HepG2 (cell line): ENCODE measurements around the gene OSBPL1A. TPM values are rescaled to one million over a fixed set of nuclear protein-coding genes. Genes with fewer than 3 reads are reported as not detected.
"Not testable (repeated sequence)": the region's sequence is repeated elsewhere in the genome, so short reads cannot be mapped to it uniquely, and the experiment has no call there.

Experiments used
- ATAC-seq: fragments of 200-7000 bp; cut with Tn5 transposase; 3 replicates; pipeline ENCODE4 v1.9.1; 2020; ENCODE audit warnings: mild to moderate bottlenecking, moderate library complexity
- BruUV-seq: library from RNA; stranded (reverse); fragments of 400-500 nt; replicated peaks from 2 replicates; lab custom pipeline; 2021; lab: Mats Ljungman, UMichigan
- CTCF ChIA-PET: fragments of 300-600 bp; formaldehyde crosslinking; extraction: SDS; loops from one replicate; lab custom pipeline; 2021; ENCODE audit warnings: low total read pairs, inconsistent platforms, low intra/inter-chr PET ratio; lab: Yijun Ruan, JAX
- POLR2A ChIA-PET: fragments of 350-600 bp; sonication (Branson Sonifier 250); formaldehyde crosslinking; loops from one replicate; lab custom pipeline; 2020; ENCODE audit warnings: antibody characterized with exemption, inconsistent platforms; lab: Yijun Ruan, JAX
- DNase-seq: peaks from one replicate; pipeline ENCODE4 v3.0.0-alpha.2; 2015; ENCODE audit warnings: low spot score
- FAIRE-seq: peaks from 3 replicates; lab custom pipeline; 2011; peaks lifted over from hg19 to GRCh38; lab: Jason Lieb, UNC
- H2AFZ ChIP-seq: one replicate; pipeline ENCODE4 v1.6.1; 2011; ENCODE audit warnings: low read length, inconsistent platforms
- H3K27ac ChIP-seq: fragments of 300-600 bp; 3 replicates; pipeline ENCODE4 v1.8.0; 2011; ENCODE audit warnings: mixed run types, mild to moderate bottlenecking, mixed read lengths, low read length, inconsistent platforms; ENCODE audit not compliant: insufficient read depth; ENCODE audit errors: extremely low read length
- H3K27me3 ChIP-seq, 2 experiments: fragments of 200-600 bp in 1 of 2; 2 replicates in 1 of 2; 3 replicates in 1 of 2; pipeline versions ENCODE4 v1.6.0 to v1.8.0; 2011; ENCODE audit warnings: low read length in 2 of 2, mild to moderate bottlenecking in 2 of 2, moderate library complexity in 2 of 2, inconsistent platforms in 1 of 2; ENCODE audit not compliant: insufficient read depth in 2 of 2, control insufficient read depth in 1 of 2
- H3K36me3 ChIP-seq, 2 experiments: fragments of 200-600 bp in 1 of 2; replicated peaks in 1 of 2; 2 replicates in 1 of 2; 3 replicates in 1 of 2; pipeline versions ENCODE4 v1.5.1 to v1.8.0; 2011; ENCODE audit warnings: low read length in 2 of 2, inconsistent platforms in 1 of 2; ENCODE audit not compliant: insufficient read depth in 2 of 2, control insufficient read depth in 1 of 2
- H3K4me1 ChIP-seq: 2 replicates; pipeline ENCODE4 v1.5.1; 2012; ENCODE audit warnings: low read length, inconsistent platforms; ENCODE audit not compliant: insufficient read depth
- H3K4me2 ChIP-seq: 2 replicates; pipeline ENCODE4 v1.6.0; 2011; ENCODE audit warnings: low read depth, low read length, inconsistent platforms
- H3K4me3 ChIP-seq, 3 experiments: fragments of 200-600 bp in 1 of 3; sonication (generic), shearing (Covaris generic) in 1 of 3; replicated peaks in 1 of 3; 2 replicates each; pipeline ENCODE4 v1.5.1; 2011 to 2016; ENCODE audit warnings: low read length in 3 of 3, inconsistent platforms in 2 of 3, low read depth in 2 of 3, mild to moderate bottlenecking in 2 of 3, control low read depth in 1 of 3, mixed read lengths in 1 of 3; ENCODE audit not compliant: insufficient read depth in 1 of 3
- H3K79me2 ChIP-seq: one replicate; pipeline ENCODE4 v1.6.1; 2011; ENCODE audit warnings: low read length, inconsistent platforms; ENCODE audit not compliant: insufficient read depth
- H3K9ac ChIP-seq: 2 replicates; pipeline ENCODE4 v1.6.0; 2011; ENCODE audit warnings: mild to moderate bottlenecking, low read depth, low read length, inconsistent platforms; ENCODE audit not compliant: insufficient read depth
- H3K9me3 ChIP-seq: 2 replicates; pipeline ENCODE4 v1.5.1; 2012; ENCODE audit warnings: mild to moderate bottlenecking, low read length
- H4K20me1 ChIP-seq: 2 replicates; pipeline ENCODE4 v1.6.0; 2011; ENCODE audit warnings: inconsistent platforms, mild to moderate bottlenecking, low read length, moderate library complexity; ENCODE audit not compliant: insufficient read depth
- ARID4A ChIP-seq: sonication (generic); formaldehyde crosslinking; IDR thresholded peaks from 2 replicates; pipeline ENCODE4 v1.5.0; 2020; ENCODE audit warnings: mild to moderate bottlenecking, missing genetic modification reagents, borderline replicate concordance
- DRAP1 ChIP-seq: IDR thresholded peaks from 2 replicates; pipeline ENCODE4 v1.6.1; 2016; ENCODE audit warnings: missing genetic modification reagents, missing compliant biosample characterization
- HNF1A ChIP-seq, 2 experiments: sonication (generic) in 1 of 2; formaldehyde crosslinking in 1 of 2; IDR thresholded peaks; 2 replicates each; pipeline versions ENCODE4 v1.4.0 to v1.6.1; 2016 to 2020; ENCODE audit warnings: borderline replicate concordance in 1 of 2, low read depth in 1 of 2, mild to moderate bottlenecking in 1 of 2, missing genetic modification reagents in 1 of 2
- KMT2A ChIP-seq: sonication (generic); formaldehyde crosslinking; IDR thresholded peaks from 2 replicates; pipeline ENCODE4 v1.4.0; 2020; ENCODE audit warnings: missing genetic modification reagents
- NFIB ChIP-seq: sonication (generic); formaldehyde crosslinking; IDR thresholded peaks from 2 replicates; pipeline ENCODE4 v1.9.0; 2021; ENCODE audit warnings: missing genetic modification reagents, mild to moderate bottlenecking, borderline replicate concordance
- TP53 ChIP-seq: sonication (generic); formaldehyde crosslinking; conservative IDR thresholded peaks from 2 replicates; pipeline ENCODE4 v1.4.0; 2020; ENCODE audit warnings: missing genetic modification reagents
- ZBTB38 ChIP-seq: sonication (generic); formaldehyde crosslinking; IDR thresholded peaks from 2 replicates; pipeline ENCODE4 v1.5.1; 2020; ENCODE audit warnings: mild to moderate bottlenecking, missing genetic modification reagents
- ZFP1 ChIP-seq: IDR thresholded peaks from 2 replicates; pipeline ENCODE4 v1.6.1; 2016
- ZNF329 ChIP-seq: sonication (generic); formaldehyde crosslinking; IDR thresholded peaks from 2 replicates; pipeline ENCODE4 v1.9.0; 2021; ENCODE audit warnings: low read depth, mild to moderate bottlenecking, missing genetic modification reagents
- ZNF430 ChIP-seq: sonication (generic); formaldehyde crosslinking; IDR thresholded peaks from 2 replicates; pipeline ENCODE4 v1.9.0; 2021; ENCODE audit warnings: mild to moderate bottlenecking, missing genetic modification reagents
- ZNF691 ChIP-seq: sonication (generic); formaldehyde crosslinking; IDR thresholded peaks from 2 replicates; pipeline ENCODE4 v1.4.0; 2020; ENCODE audit warnings: missing genetic modification reagents, low read depth, mild to moderate bottlenecking, borderline replicate concordance
- ZNF782 ChIP-seq: sonication (generic); formaldehyde crosslinking; IDR thresholded peaks from 2 replicates; pipeline ENCODE4 v1.4.0; 2020; ENCODE audit warnings: missing genetic modification reagents, mild to moderate bottlenecking, borderline replicate concordance
- whole genome bisulfite sequencing: methylation state at CpG from one replicate; pipeline ENCODE4 v1.1.6; 2017; ENCODE audit warnings: low lambda C conversion rate; 5-methylcytosine and 5-hydroxymethylcytosine counted together
- in situ Hi-C: cut with HindIII; loops from 2 replicates; pipeline ENCODE4 v1.10.0; 2017; ENCODE audit warnings: low pct_unique_long_range_greater_than_20kb; ENCODE audit not compliant: extremely low pct_ligation_motif_present
- intact Hi-C: fragments of 100-400 bp; cut with micrococcal nuclease; formaldehyde crosslinking; loops from one replicate; pipeline ENCODE4 v1.10.0; 2022; ENCODE audit not compliant: unreplicated experiment
- polyA plus RNA-seq, 8 experiments: library from polyadenylated mRNA; depleted of rRNA in 3 of 8; stranded (reverse) in 7 of 8; unstranded in 1 of 8; fragments of >200 nt; fragmentation: Illumina TruSeq in 4 of 8; extraction: Trizol in 4 of 8; gene quantifications; 2 replicates each; pipeline versions ENCODE4 v1.2.1 to v1.2.3, GENCODE V29; 2011 to 2016; ENCODE audit warnings: low read depth in 4 of 8, missing spikeins in 1 of 8, mixed read lengths in 1 of 8; ENCODE audit not compliant: insufficient read depth in 1 of 8
- total RNA-seq, 5 experiments: library from RNA; depleted of rRNA; stranded (reverse); fragments of >200 nt; fragmentation: Illumina TruSeq; extraction: Trizol; gene quantifications; 2 replicates each; pipeline ENCODE4 v1.2.3, GENCODE V29; 2016; ENCODE audit warnings: low read depth in 1 of 5

The OSBPL1A gene
- total and polyA plus RNA-seq, 2 of the 13 experiments (the other 11 are each of a cell fraction or from before 2014, with no cell fraction given) = 0.02 TPM; not detected in 1

- TF ChIP-seq DRAP1 (CRISPR knock-in tag) = no peak
- TF ChIP-seq ZNF691 = no peak
- no peak for TF ChIP-seq TP53 (CRISPR knock-in tag)
- TF ChIP-seq NFIB (CRISPR knock-in tag) = no peak
- no peak for TF ChIP-seq ARID4A
- no peak for TF ChIP-seq ZNF329 (CRISPR knock-in tag)
- no peak for TF ChIP-seq ZNF430
- TF ChIP-seq HNF1A (IDR thresholded peaks at IDR 0.05; ENCODE audit: low read depth) = no peak
- no peak for TF ChIP-seq HNF1A (CRISPR knock-in tag; IDR thresholded peaks at IDR 0.05; ENCODE audit: borderline replicate concordance)
- TF ChIP-seq ZFP1 (CRISPR knock-in tag) = no peak
- TF ChIP-seq ZBTB38 (CRISPR knock-in tag) = no peak
- no peak for TF ChIP-seq KMT2A (CRISPR knock-in tag)
- no peak for TF ChIP-seq ZNF782
Measured at GRCh38 chr18:24153397-24153796, 244.2 kb downstream of the OSBPL1A start (continued).

GRCh38 chr18:24149591-24149990 lies 248.0 kb downstream of the OSBPL1A start:
- not testable (repeated sequence) for BruUV-seq, DNase-seq

More at GRCh38 chr18:24149591-24149990, 248.0 kb downstream of the OSBPL1A start:
- ATAC-seq, intact Hi-C loops, H3K9ac ChIP-seq, H3K4me2 ChIP-seq, H3K27ac ChIP-seq, H2AFZ ChIP-seq, H3K9me3 ChIP-seq, H3K79me2 ChIP-seq, FAIRE-seq, in situ Hi-C loops, CTCF ChIA-PET, H3K27me3 ChIP-seq, POLR2A ChIA-PET, H3K36me3 ChIP-seq, H3K4me1 ChIP-seq, H3K4me3 ChIP-seq, H4K20me1 ChIP-seq: not testable (repeated sequence)
- WGBS = 71% methylated on average over 1 of the region's 28 CpGs
